Neural cell (in vitro differentiated cells): Measurements from ENCODE around the gene CCDC80. TPM values are rescaled to one million over a fixed set of nuclear protein-coding genes. Genes with fewer than 3 reads are reported as not detected.
"Not testable (repeated sequence)": the region's sequence is repeated elsewhere in the genome, so short reads cannot be mapped to it uniquely, and the experiment has no call there.

Experiments
- H2AFZ ChIP-seq: fragments of 200-600, 300-800 bp; sonication (generic), shearing (Covaris generic); 2 replicates; pipeline ENCODE4 v1.6.0; 2014; ENCODE audit warnings: low read depth, mild to moderate bottlenecking, antibody characterized with exemption, low read length, moderate library complexity
- H3F3A ChIP-seq: fragments of 200-600 bp; shearing (Covaris generic); 2 replicates; pipeline ENCODE4 v1.6.1; 2016; ENCODE audit warnings: mild to moderate bottlenecking, moderate library complexity, mixed read lengths, antibody characterized with exemption, low read length; ENCODE audit not compliant: insufficient read depth, poor library complexity, severe bottlenecking
- H3K27ac ChIP-seq: fragments of 200-600, 300-800 bp; sonication (generic), shearing (Covaris generic); 2 replicates; pipeline ENCODE4 v1.5.1; 2014; ENCODE audit warnings: mild to moderate bottlenecking, low read length, moderate library complexity
- H3K27me3 ChIP-seq: fragments of 300-800, 200-600 bp; sonication (generic), shearing (Covaris generic); 2 replicates; pipeline ENCODE4 v1.6.0; 2014; ENCODE audit warnings: mild to moderate bottlenecking, low read depth, low read length, moderate library complexity; ENCODE audit not compliant: insufficient read depth
- H3K36me3 ChIP-seq: fragments of 300-800, 200-600 bp; sonication (generic), shearing (Covaris generic); 2 replicates; pipeline ENCODE4 v1.5.1; 2014; ENCODE audit warnings: mild to moderate bottlenecking, antibody characterized with exemption, low read length, moderate library complexity; ENCODE audit not compliant: insufficient read depth
- H3K4me2 ChIP-seq: fragments of 300-800, 200-600 bp; sonication (generic), shearing (Covaris generic); 2 replicates; pipeline ENCODE4 v1.6.0; 2014; ENCODE audit warnings: mild to moderate bottlenecking, low read length
- H3K4me3 ChIP-seq: fragments of 300-800, 200-600 bp; sonication (generic), shearing (Covaris generic); 2 replicates; pipeline ENCODE4 v1.5.1; 2014; ENCODE audit warnings: mild to moderate bottlenecking, low read length, moderate library complexity
- H3K79me2 ChIP-seq: fragments of 200-600 bp; shearing (Covaris generic); replicated peaks from 2 replicates; pipeline ENCODE4 v1.6.0; 2014; ENCODE audit warnings: mild to moderate bottlenecking, low read length, moderate library complexity; ENCODE audit not compliant: insufficient read depth
- H3K9ac ChIP-seq: fragments of 300-800, 200-600 bp; sonication (generic), shearing (Covaris generic); 2 replicates; pipeline ENCODE4 v1.6.1; 2016; ENCODE audit warnings: mild to moderate bottlenecking, low read length, mixed read lengths
- H3K9me2 ChIP-seq: fragments of 200-600 bp; shearing (Covaris generic); 2 replicates; pipeline ENCODE4 v1.6.1; 2016; ENCODE audit warnings: mild to moderate bottlenecking, low read length, mixed read lengths; ENCODE audit not compliant: insufficient read depth
- H3K9me3 ChIP-seq: fragments of 200-600, 300-800 bp; sonication (generic), shearing (Covaris generic); 2 replicates; pipeline ENCODE4 v1.6.1; 2016; ENCODE audit warnings: mild to moderate bottlenecking, mixed run types, low read length, moderate library complexity, mixed read lengths
- H4K20me1 ChIP-seq: fragments of 200-600 bp; shearing (Covaris generic); 2 replicates; pipeline ENCODE4 v1.6.1; 2016; ENCODE audit warnings: mild to moderate bottlenecking, mixed run types; ENCODE audit not compliant: insufficient read depth
- EP300 ChIP-seq: fragments of 450-650 bp; conservative IDR thresholded peaks from 2 replicates; pipeline ENCODE4 v1.6.1; 2014; ENCODE audit warnings: antibody characterized with exemption, mild to moderate bottlenecking, moderate library complexity; ENCODE audit not compliant: poor library complexity, severe bottlenecking
- EZH2 ChIP-seq: fragments of 200-600, 300-800 bp; shearing (Covaris generic), sonication (generic); IDR thresholded peaks from 2 replicates; pipeline ENCODE4 v1.6.1; 2014; ENCODE audit warnings: antibody characterized with exemption, low read length, borderline replicate concordance, mild to moderate bottlenecking; ENCODE audit not compliant: insufficient read depth, poor library complexity, severe bottlenecking
- MXI1 ChIP-seq: fragments of 450-650 bp; conservative IDR thresholded peaks from 2 replicates; pipeline ENCODE4 v1.6.1; 2014; ENCODE audit warnings: antibody characterized with exemption, mild to moderate bottlenecking; ENCODE audit not compliant: poor library complexity, severe bottlenecking
- POLR2AphosphoS5 ChIP-seq: IDR thresholded peaks from 2 replicates; pipeline ENCODE4 v1.6.1; 2012
- RAD21 ChIP-seq: fragments of 450-650 bp; conservative IDR thresholded peaks from 2 replicates; pipeline ENCODE4 v1.6.1; 2014; ENCODE audit warnings: antibody characterized with exemption, mild to moderate bottlenecking, moderate library complexity
- SMC3 ChIP-seq: fragments of 450-650 bp; conservative IDR thresholded peaks from 2 replicates; pipeline ENCODE4 v1.6.1; 2014; ENCODE audit warnings: antibody characterized with exemption, mild to moderate bottlenecking, moderate library complexity; ENCODE audit not compliant: poor library complexity
- TAF1 ChIP-seq: IDR thresholded peaks from 2 replicates; pipeline ENCODE4 v1.6.1; 2012; ENCODE audit warnings: low read depth
- polyA plus RNA-seq: library from polyadenylated mRNA; depleted of rRNA; stranded (reverse); fragments of >200 nt; gene quantifications from 2 replicates; pipeline ENCODE4 v1.2.3, GENCODE V29; 2014
- TF ChIP-seq, protein P1 (sequence below): IDR thresholded peaks from 2 replicates; pipeline ENCODE4 v1.6.1; 2012; ENCODE audit warnings: borderline replicate concordance
- TF ChIP-seq, protein P2 (sequence below): fragments of 450-650 bp; IDR thresholded peaks from 2 replicates; pipeline ENCODE4 v1.5.1; 2014; ENCODE audit warnings: antibody characterized with exemption, mild to moderate bottlenecking, moderate library complexity; ENCODE audit not compliant: poor library complexity, severe bottlenecking

CCDC80 gene
- polyA plus RNA-seq, 1 donor from 2014 or later, result 0.14 TPM

DNA sequence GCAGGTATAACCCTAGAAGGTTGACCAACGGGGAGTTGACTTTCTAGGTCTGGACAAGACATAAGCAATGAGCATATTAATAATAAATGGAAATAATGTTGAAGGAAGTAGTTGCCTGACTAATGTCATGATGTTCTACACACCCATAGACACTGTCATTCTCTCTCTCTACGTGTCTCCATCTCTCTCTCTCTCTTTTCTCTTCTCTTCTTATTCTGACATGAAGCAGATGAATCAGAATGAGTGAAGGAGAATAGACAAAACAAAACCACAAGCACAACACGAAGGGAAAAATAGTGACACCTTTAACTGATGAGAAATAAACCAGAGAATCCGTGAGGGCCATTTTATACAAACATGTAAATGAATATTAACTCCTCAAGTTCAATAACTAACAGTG is 26.7 kb upstream of the CCDC80 start:
- H3K27me3 ChIP-seq, result no peaks in the 10 kb centered on the region
- no peaks in the 10 kb centered on the region for H3K79me2 ChIP-seq
- H3K27ac ChIP-seq, result no peak overlapping the region
- H3K36me3 ChIP-seq, result no peaks in the 10 kb centered on the region
- H4K20me1 ChIP-seq, result no peaks in the 10 kb centered on the region
- H2AFZ ChIP-seq, result no peak overlapping the region
- H3K4me2 ChIP-seq, result no peak overlapping the region
- H3K9me3 ChIP-seq, result no peaks in the 10 kb centered on the region
- no peaks in the 10 kb centered on the region for H3K9me2 ChIP-seq
- no peak overlapping the region for H3K9ac ChIP-seq
- no peak overlapping the region for H3K4me3 ChIP-seq
- no peaks in the 10 kb centered on the region for H3F3A ChIP-seq
- TF ChIP-seq SMC3 (no peak), TAF1 (no peak), RAD21 (no peak), POLR2AphosphoS5 (no peak), EZH2 (no peak), EP300 (no peak), MXI1 (no peak)
- TF ChIP-seq, protein P1, sequence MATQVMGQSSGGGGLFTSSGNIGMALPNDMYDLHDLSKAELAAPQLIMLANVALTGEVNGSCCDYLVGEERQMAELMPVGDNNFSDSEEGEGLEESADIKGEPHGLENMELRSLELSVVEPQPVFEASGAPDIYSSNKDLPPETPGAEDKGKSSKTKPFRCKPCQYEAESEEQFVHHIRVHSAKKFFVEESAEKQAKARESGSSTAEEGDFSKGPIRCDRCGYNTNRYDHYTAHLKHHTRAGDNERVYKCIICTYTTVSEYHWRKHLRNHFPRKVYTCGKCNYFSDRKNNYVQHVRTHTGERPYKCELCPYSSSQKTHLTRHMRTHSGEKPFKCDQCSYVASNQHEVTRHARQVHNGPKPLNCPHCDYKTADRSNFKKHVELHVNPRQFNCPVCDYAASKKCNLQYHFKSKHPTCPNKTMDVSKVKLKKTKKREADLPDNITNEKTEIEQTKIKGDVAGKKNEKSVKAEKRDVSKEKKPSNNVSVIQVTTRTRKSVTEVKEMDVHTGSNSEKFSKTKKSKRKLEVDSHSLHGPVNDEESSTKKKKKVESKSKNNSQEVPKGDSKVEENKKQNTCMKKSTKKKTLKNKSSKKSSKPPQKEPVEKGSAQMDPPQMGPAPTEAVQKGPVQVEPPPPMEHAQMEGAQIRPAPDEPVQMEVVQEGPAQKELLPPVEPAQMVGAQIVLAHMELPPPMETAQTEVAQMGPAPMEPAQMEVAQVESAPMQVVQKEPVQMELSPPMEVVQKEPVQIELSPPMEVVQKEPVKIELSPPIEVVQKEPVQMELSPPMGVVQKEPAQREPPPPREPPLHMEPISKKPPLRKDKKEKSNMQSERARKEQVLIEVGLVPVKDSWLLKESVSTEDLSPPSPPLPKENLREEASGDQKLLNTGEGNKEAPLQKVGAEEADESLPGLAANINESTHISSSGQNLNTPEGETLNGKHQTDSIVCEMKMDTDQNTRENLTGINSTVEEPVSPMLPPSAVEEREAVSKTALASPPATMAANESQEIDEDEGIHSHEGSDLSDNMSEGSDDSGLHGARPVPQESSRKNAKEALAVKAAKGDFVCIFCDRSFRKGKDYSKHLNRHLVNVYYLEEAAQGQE, result no peak
- TF ChIP-seq, protein P2, sequence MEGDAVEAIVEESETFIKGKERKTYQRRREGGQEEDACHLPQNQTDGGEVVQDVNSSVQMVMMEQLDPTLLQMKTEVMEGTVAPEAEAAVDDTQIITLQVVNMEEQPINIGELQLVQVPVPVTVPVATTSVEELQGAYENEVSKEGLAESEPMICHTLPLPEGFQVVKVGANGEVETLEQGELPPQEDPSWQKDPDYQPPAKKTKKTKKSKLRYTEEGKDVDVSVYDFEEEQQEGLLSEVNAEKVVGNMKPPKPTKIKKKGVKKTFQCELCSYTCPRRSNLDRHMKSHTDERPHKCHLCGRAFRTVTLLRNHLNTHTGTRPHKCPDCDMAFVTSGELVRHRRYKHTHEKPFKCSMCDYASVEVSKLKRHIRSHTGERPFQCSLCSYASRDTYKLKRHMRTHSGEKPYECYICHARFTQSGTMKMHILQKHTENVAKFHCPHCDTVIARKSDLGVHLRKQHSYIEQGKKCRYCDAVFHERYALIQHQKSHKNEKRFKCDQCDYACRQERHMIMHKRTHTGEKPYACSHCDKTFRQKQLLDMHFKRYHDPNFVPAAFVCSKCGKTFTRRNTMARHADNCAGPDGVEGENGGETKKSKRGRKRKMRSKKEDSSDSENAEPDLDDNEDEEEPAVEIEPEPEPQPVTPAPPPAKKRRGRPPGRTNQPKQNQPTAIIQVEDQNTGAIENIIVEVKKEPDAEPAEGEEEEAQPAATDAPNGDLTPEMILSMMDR, result no peak

DNA sequence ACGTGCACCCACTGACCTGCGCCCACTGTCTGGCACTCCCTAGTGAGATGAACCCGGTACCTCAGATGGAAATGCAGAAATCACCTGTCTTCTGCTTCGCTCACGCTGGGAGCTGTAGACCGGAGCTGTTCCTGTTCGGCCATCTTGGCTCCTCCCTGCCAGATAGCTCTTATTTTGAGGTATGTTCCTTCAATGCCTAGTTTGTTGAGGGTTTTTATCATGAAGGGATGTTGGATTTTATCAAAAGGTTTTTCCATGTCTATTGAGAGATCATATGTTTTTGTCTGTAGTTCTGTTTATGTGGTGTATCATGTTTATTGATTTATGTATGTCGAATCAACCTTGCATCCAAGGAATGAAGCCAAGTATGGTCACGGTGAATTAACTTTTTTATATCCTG is 24.1 kb upstream of the CCDC80 start:
- H3K27me3 ChIP-seq, H3K27ac ChIP-seq, H4K20me1 ChIP-seq, H3K79me2 ChIP-seq, H3K36me3 ChIP-seq, H3K9me3 ChIP-seq, H3F3A ChIP-seq, H2AFZ ChIP-seq, H3K9ac ChIP-seq, H3K4me2 ChIP-seq, H3K9me2 ChIP-seq, H3K4me3 ChIP-seq: not testable (repeated sequence)

DNA sequence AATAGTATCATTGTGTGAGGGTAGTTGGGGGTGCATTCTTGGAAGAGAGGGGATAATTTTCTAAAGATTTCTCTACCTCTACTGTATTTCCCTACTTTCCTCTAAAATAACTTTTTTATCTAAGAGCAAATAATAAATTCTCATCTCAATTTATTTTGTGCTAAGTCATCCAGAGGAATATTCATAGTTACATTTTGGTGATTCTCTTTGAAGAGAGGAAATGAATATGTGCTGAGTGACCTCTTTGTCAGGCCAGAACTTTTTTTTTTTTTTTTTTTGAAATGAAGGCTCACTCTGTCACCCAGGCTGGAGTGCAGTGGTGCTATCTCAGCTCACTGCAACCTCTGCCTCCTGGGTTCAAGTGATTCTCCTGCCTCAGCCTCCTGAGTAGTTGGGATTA is 15.1 kb upstream of the CCDC80 start:
- H2AFZ ChIP-seq, result no peak overlapping the region
- H3K79me2 ChIP-seq, result no peaks in the 10 kb centered on the region
- H3K4me3 ChIP-seq, result no peak overlapping the region
- H3F3A ChIP-seq, result no peaks in the 10 kb centered on the region
- H3K36me3 ChIP-seq, result no peaks in the 10 kb centered on the region
- H3K9me2 ChIP-seq, result no peaks in the 10 kb centered on the region
- H3K27me3 ChIP-seq, result no peaks in the 10 kb centered on the region
- TF ChIP-seq TAF1, result no peak
- no peak for TF ChIP-seq POLR2AphosphoS5
- TF ChIP-seq RAD21, result no peak
- TF ChIP-seq EP300, result no peak
- no peak for TF ChIP-seq SMC3
- TF ChIP-seq, protein P2, result no peak
- TF ChIP-seq, protein P1, result no peak
- no peak for TF ChIP-seq EZH2
- TF ChIP-seq MXI1, result no peak
- no peak overlapping the region for H3K4me2 ChIP-seq
- H3K27ac ChIP-seq, result no peak overlapping the region
- no peaks in the 10 kb centered on the region for H3K9me3 ChIP-seq
- H4K20me1 ChIP-seq, result no peaks in the 10 kb centered on the region
- H3K9ac ChIP-seq, result no peak overlapping the region
